ENCODE data around the gene AMPD1.

- TF ChIP-seq CTCF (IDR thresholded peaks at IDR 0.05) (no peak), POLR2A (IDR thresholded peaks at IDR 0.05) (no peak)
Observed at GRCh38 chr1:114715952-114716303, 20.6 kb upstream of the AMPD1 start.
